H7 (cell line): Measurements from ENCODE around the gene SCUBE3. TPM values are rescaled to one million over a fixed set of nuclear protein-coding genes. Genes with fewer than 3 reads are reported as not detected.

Experiments
- DNase-seq: peaks from one replicate; pipeline ENCODE4 v3.0.0; 2012
- H3K27me3 ChIP-seq: 2 replicates; pipeline ENCODE4 v1.6.0; 2011; ENCODE audit warnings: mild to moderate bottlenecking, low read length; ENCODE audit not compliant: control insufficient read depth, insufficient read depth
- H3K36me3 ChIP-seq: replicated peaks from 2 replicates; pipeline ENCODE4 v1.5.1; 2011; ENCODE audit warnings: low read length; ENCODE audit not compliant: control insufficient read depth, insufficient read depth
- H3K4me3 ChIP-seq: 2 replicates; pipeline ENCODE4 v1.5.1; 2011; ENCODE audit warnings: low read depth, mild to moderate bottlenecking, control low read depth, low read length, moderate library complexity; ENCODE audit not compliant: insufficient read depth
- total RNA-seq: library from RNA; depleted of rRNA; stranded (reverse); fragments of >200 nt; shearing (Covaris generic); gene quantifications from 2 replicates; pipeline ENCODE4 v1.2.3, GENCODE V29; 2014

Gene SCUBE3
- total RNA-seq, 1 experiment from 2014 or later = 0.45 TPM

GRCh38 chr6:35229304-35229703 lies 15.5 kb downstream of the SCUBE3 start:
- Histone ChIP-seq H3K4me3 (no peak overlapping the region), H3K36me3 (no peaks in the 10 kb centered on the region), H3K27me3 (no peaks in the 10 kb centered on the region; the same call in 1 of the 2 replicates)
- no peak for DNase-seq

DNA sequence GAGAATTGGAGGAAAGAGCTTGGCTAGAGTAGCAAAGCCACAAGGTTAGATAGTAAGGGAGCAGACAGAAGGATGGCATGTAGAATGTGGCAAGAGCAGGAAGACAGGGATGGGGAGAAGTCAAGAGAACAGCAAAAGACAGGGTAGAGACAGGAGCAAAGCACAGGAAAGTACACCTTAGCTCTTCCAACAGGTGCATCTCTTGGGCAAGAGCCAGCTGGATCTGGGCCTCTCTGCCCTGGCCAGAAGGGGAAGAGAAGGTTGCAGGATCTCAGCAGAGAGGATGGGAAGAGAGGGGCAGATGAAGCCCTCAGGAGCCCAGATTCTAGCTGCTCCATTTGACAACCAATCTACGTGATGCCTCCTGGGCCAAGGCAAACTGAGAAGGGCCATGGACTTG lies 16.7 kb downstream of the SCUBE3 start:
- no peak overlapping the region for H3K4me3 ChIP-seq
- H3K27me3 ChIP-seq = no peaks in the 10 kb centered on the region; the same call in 1 of the 2 replicates
- DNase-seq = no peak
- H3K36me3 ChIP-seq = no peaks in the 10 kb centered on the region

- no peak for DNase-seq
- H3K4me3 ChIP-seq = no peak overlapping the region
- no peaks in the 10 kb centered on the region for H3K36me3 ChIP-seq
- H3K27me3 ChIP-seq = no peaks in the 10 kb centered on the region; the same call in 1 of the 2 replicates
Observed at GRCh38 chr6:35230950-35231349, 17.2 kb downstream of the SCUBE3 start.

DNA sequence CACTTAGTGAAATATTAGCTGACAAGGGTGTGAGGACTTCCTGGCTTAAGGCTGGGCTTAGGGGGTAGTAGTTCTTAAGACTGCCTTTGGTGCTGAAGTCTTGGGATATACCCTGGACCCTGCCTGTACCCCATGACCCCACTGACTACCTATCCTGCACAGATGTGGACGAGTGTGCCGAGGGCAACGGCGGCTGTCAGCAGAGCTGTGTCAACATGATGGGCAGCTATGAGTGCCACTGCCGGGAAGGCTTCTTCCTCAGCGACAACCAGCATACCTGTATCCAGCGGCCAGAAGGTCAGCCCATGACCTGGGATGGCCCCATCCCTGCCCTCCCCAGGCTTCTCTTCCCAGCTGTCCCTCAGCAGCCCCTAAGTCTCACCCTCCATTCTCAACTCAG lies 17.8 kb downstream of the SCUBE3 start:
- Histone ChIP-seq H3K27me3 (peaks cover 3% of the 10 kb centered on the region), H3K36me3 (no peaks in the 10 kb centered on the region), H3K4me3 (no peak overlapping the region)
- DNase-seq = no peak

DNA sequence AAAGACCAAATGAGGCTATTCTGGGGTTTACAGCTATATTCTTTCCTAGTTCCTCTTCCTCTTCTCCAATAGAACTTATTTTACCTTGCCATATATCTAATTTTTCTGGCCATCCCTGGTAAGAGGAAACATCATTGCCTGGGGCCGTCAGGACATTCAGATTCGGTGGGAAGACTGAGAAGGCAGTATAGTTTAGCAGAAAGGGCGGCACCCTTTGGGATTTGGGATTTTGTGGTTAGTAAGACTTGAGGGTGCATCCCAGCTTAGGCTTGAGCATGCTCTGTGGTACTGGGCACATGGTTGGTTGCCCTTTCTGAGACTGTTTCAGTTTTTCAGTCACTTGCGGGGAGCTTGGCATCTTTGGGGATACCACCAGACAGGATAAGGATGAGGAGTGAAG lies 21.1 kb downstream of the SCUBE3 start:
- DNase-seq = no peak
- H3K36me3 ChIP-seq = no peaks in the 10 kb centered on the region
- no peak overlapping the region for H3K4me3 ChIP-seq
- H3K27me3 ChIP-seq = peaks cover 16% of the 10 kb centered on the region

GRCh38 chr6:35236223-35236622 lies 22.5 kb downstream of the SCUBE3 start:
- peaks cover 19% of the 10 kb centered on the region for H3K27me3 ChIP-seq
- no peaks in the 10 kb centered on the region for H3K36me3 ChIP-seq
- H3K4me3 ChIP-seq = no peak overlapping the region
- DNase-seq = no peak

- Histone ChIP-seq H3K4me3 (no peak overlapping the region), H3K27me3 (peaks cover 19% of the 10 kb centered on the region), H3K36me3 (no peaks in the 10 kb centered on the region)
- no peak for DNase-seq
Observed at GRCh38 chr6:35237476-35237875, 23.7 kb downstream of the SCUBE3 start.

DNA sequence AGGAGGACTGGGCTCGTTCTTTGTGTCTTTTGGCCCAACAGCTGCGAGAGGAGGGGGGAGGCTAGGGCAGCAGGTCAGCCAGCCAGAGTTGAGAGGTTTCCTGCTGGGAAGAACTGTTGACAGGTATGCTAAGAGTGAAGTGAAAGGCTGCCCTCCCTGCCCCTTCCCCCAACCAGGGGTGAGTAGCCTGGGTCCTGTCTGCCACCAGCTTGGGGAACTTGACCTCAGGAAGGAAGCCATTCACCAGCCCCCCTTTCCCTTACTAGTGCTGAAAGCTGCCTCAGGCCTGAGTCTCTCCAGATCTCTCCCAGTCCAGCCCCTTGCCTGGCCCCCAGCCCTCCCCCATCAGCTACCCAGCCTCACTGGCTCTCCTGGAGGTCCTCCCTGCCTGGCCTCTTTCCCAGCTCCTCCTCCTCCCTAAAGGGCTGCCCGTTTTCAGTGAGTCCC lies 25.1 kb downstream of the SCUBE3 start:
- Histone ChIP-seq H3K27me3 (peaks cover 19% of the 10 kb centered on the region), H3K4me3 (no peak overlapping the region), H3K36me3 (no peaks in the 10 kb centered on the region)
- peak; percentile 90 for DNase-seq

- no peaks in the 10 kb centered on the region for H3K36me3 ChIP-seq
- no peak for DNase-seq
- H3K27me3 ChIP-seq = peaks cover 19% of the 10 kb centered on the region
- H3K4me3 ChIP-seq = no peak overlapping the region
Observed at GRCh38 chr6:35239581-35239980, 25.8 kb downstream of the SCUBE3 start.

DNA sequence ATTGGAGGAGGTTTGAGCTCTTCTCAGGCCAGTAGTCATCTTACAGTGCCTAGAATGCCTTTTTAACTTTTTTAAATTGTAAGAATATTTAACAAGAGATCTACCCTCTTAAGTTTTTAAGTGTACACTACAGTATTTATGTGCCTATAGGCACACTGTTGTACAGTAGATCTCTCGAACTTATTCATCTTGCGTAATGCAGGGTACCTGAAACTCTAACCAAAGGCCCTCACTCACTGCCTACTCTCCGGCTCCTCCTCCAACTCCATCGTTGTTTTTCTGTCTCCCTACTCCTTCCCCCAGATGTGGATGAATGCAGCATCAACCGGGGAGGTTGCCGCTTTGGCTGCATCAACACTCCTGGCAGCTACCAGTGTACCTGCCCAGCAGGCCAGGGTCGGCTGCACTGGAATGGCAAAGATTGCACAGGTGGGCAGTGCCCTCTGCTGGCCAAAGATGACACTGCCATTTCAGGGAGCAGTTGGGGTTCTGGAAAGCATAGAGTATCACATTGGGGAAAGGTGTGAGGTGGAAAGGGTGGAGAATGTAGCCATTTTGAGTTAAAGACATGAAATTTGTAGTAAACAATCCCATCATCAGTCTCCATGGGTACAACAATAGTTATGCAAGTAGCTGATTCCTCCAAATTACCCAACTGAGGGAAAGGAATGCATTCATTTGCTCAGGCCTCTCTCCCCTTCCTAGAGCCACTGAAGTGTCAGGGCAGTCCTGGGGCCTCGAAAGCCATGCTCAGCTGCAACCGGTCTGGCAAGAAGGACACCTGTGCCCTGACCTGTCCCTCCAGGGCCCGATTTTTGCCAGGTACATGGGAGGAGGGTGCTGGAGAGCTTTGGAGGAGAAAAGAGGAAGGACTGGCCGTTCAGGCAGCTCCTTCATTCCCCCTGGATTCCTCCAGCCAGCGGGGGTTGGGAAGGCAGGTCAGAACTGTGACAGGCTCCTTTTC lies 27.4 kb downstream of the SCUBE3 start:
- peaks cover 19% of the 10 kb centered on the region for H3K27me3 ChIP-seq
- no peaks in the 10 kb centered on the region for H3K36me3 ChIP-seq
- DNase-seq = peak; percentile 94
- H3K4me3 ChIP-seq = no peak overlapping the region

DNA sequence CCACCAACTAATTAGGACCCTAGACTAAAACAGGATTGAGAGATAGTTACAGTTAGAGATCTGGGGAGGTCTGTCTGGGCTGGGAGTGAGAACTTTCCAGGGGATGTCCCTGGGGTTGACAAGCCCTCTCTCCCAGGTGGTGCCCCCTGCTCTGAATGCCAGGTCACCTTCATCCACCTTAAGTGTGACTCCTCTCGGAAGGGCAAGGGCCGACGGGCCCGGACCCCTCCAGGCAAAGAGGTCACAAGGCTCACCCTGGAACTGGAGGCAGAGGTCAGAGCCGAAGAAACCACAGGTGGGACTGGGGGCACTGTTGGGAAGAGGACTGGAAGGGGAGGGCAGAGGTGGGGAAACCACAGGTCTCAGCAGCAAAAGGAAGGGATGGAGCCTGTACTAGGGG lies 28.7 kb downstream of the SCUBE3 start:
- Histone ChIP-seq H3K27me3 (peaks cover 13% of the 10 kb centered on the region), H3K36me3 (no peaks in the 10 kb centered on the region), H3K4me3 (no peak overlapping the region)
- no peak for DNase-seq

GRCh38 chr6:35242906-35243305 lies 29.1 kb downstream of the SCUBE3 start:
- no peaks in the 10 kb centered on the region for H3K36me3 ChIP-seq
- H3K4me3 ChIP-seq = no peak overlapping the region
- H3K27me3 ChIP-seq = peaks cover 10% of the 10 kb centered on the region
- no peak for DNase-seq

DNA sequence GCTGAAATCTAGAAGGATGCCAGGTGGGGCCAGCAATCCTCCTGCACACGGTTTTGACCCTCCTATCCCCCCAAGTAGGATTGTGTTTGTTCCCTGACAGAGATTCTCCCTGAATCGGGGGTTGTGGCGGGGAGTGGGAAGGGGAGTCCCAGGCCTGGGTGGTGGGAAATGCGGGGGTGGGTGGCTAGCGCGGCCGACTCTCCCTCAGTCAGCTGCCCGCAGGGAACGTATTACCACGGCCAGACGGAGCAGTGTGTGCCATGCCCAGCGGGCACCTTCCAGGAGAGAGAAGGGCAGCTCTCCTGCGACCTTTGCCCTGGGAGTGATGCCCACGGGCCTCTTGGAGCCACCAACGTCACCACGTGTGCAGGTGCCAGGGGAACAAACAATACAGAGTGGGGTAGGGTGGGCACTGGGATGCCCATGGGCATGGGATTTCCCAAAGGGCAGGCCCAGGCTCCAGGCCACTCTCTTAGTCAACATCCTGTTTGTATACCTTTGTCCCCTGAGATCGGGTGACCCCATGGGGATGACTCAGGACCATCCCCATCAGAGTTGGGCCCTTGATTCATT lies 29.7 kb downstream of the SCUBE3 start:
- no peak for DNase-seq
- Histone ChIP-seq H3K27me3 (peaks cover 8% of the 10 kb centered on the region; the same call in 1 of the 2 replicates), H3K36me3 (no peaks in the 10 kb centered on the region), H3K4me3 (no peak overlapping the region)

GRCh38 chr6:35244551-35244950 lies 30.8 kb downstream of the SCUBE3 start:
- H3K4me3 ChIP-seq = no peak overlapping the region
- no peak for DNase-seq

GRCh38 chr6:35247642-35248231 lies 34.0 kb downstream of the SCUBE3 start:
- Histone ChIP-seq H3K4me3 (no peak overlapping the region), H3K27me3 (no peaks in the 10 kb centered on the region), H3K36me3 (no peaks in the 10 kb centered on the region)
- no peak for DNase-seq

More at GRCh38 chr6:35244551-35244950, 30.8 kb downstream of the SCUBE3 start:
- Histone ChIP-seq H3K27me3 (peaks cover 4% of the 10 kb centered on the region; the same call in 1 of the 2 replicates), H3K36me3 (no peaks in the 10 kb centered on the region)
